ENCODE data around the gene ID2.

The ID2 gene

GRCh38 chr2:8649718-8650117 lies 32.1 kb upstream of the ID2 start (continued):
- TF ChIP-seq ZNF776 (tag by site-specific recombination; IDR thresholded peaks at IDR 0.05; ENCODE audit: borderline replicate concordance) (no peak), ZNF777 (tag by site-specific recombination; IDR thresholded peaks at IDR 0.05; ENCODE audit: borderline replicate concordance) (no peak), GLIS2 (tag by site-specific recombination; IDR thresholded peaks at IDR 0.05) (no peak), ZNF211 (tag by site-specific recombination; IDR thresholded peaks at IDR 0.05; ENCODE audit: low read depth) (no peak), ZBTB1 (tag by site-specific recombination; IDR thresholded peaks at IDR 0.05) (no peak), ZNF768 (tag by site-specific recombination; IDR thresholded peaks at IDR 0.05) (no peak), ZNF510 (tag by site-specific recombination; IDR thresholded peaks at IDR 0.05; ENCODE audit: insufficient replicate concordance) (no peak), ZFP37 (tag by site-specific recombination; IDR thresholded peaks at IDR 0.05) (no peak)

GRCh38 chr2:8650256-8650655 lies 31.6 kb upstream of the ID2 start:
- TF ChIP-seq ZNF37A (tag by site-specific recombination; IDR thresholded peaks at IDR 0.05) = no peak
- TF ChIP-seq ZNF292 (tag by site-specific recombination; IDR thresholded peaks at IDR 0.05; ENCODE audit: borderline replicate concordance, low read depth) = no peak
- TF ChIP-seq ZSCAN5A (tag by site-specific recombination; IDR thresholded peaks at IDR 0.05) = no peak
- no peak for TF ChIP-seq ZNF274 (IDR thresholded peaks at IDR 0.05; ENCODE audit: low read length)
- no peak for TF ChIP-seq ZNF274 (tag by site-specific recombination; IDR thresholded peaks at IDR 0.05; ENCODE audit: borderline replicate concordance)
- no peak for TF ChIP-seq SP3 (tag by site-specific recombination; IDR thresholded peaks at IDR 0.05)
- no peak for TF ChIP-seq ZNF561 (tag by site-specific recombination; IDR thresholded peaks at IDR 0.05; ENCODE audit: borderline replicate concordance)
- TF ChIP-seq ZNF184 (tag by site-specific recombination; IDR thresholded peaks at IDR 0.05) = no peak
- no peak for TF ChIP-seq REST (tag by site-specific recombination; IDR thresholded peaks at IDR 0.05)
- no peak for TF ChIP-seq ZNF791 (tag by site-specific recombination; IDR thresholded peaks at IDR 0.05)
- no peak for TF ChIP-seq ZNF76 (tag by site-specific recombination; IDR thresholded peaks at IDR 0.05; ENCODE audit: borderline replicate concordance, low read depth)
- no peak for TF ChIP-seq ZNF530 (tag by site-specific recombination; IDR thresholded peaks at IDR 0.05; ENCODE audit: low read depth)
- TF ChIP-seq ZFP3 (tag by site-specific recombination; IDR thresholded peaks at IDR 0.05; ENCODE audit: low read depth) = no peak
- TF ChIP-seq BCL11B (tag by site-specific recombination; IDR thresholded peaks at IDR 0.05; ENCODE audit: low read depth) = no peak
- no peak for TF ChIP-seq BCL11A (tag by site-specific recombination; IDR thresholded peaks at IDR 0.05; ENCODE audit: low read depth)
- no peak for TF ChIP-seq ZNF24 (tag by site-specific recombination; IDR thresholded peaks at IDR 0.05)
- Histone ChIP-seq H3K27ac (ENCODE audit: extremely low read depth, low read depth, low read length) (no peak overlapping the region), H3K4me1 (ENCODE audit: control insufficient read depth, insufficient read depth, low read length) (no peaks in the 10 kb centered on the region), H3K4me3 (ENCODE audit: low read depth, low read length) (no peak overlapping the region), H3K36me3 (ENCODE audit: control insufficient read depth in 2 of 2, insufficient read depth in 1 of 2, low read length in 2 of 2) (no peaks in the 10 kb centered on the region), H3K9me3 (ENCODE audit: control insufficient read depth, insufficient read depth, low read depth, low read length) (no peaks in the 10 kb centered on the region)
- CTCF ChIA-PET = no interaction called here
- POLR2A ChIA-PET = no interaction called here
